ENCODE measurements around the gene PRKAA1. TPM values are rescaled to one million over a fixed set of nuclear protein-coding genes. Genes with fewer than 3 reads are reported as not detected.

The PRKAA1 gene
- total RNA-seq, 1 experiment from 2014 or later: 31.2 TPM

DNA sequence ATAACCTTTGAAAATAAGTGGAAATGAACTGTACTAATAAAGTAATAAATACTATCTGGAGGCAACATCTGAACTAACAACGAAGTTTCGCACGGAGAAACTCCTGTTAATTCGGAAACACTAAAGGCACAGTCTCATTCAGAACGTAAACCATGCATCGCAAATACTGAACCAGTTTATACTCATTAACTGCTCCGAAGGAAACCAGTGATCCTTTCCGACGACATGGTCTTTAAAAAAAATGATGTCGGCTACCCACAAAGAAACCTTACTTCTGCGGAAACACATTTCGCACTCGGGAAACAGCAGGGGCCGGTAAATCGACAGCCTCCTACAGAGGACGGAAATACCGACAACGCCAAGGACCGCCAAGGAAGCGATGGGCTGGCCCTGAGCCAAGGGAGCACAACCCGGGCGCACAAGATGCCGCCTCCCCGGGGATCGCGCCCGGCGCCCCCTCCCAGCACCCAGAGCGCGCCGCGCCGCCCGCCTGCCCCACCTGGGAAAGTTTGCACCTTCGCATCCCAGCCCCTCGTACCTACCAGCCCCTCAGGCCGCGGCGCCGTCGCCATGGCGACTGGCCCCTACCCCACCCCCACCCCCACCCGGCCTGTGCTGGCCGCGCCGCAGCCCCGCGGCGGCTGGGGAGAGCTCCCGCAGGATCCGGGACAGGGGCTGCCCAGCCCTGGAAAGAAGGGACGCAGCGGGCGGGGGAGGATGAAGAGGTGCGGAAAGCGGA lies 732 bp downstream of the PRKAA1 start (continued):
- TF ChIP-seq, protein P1, sequence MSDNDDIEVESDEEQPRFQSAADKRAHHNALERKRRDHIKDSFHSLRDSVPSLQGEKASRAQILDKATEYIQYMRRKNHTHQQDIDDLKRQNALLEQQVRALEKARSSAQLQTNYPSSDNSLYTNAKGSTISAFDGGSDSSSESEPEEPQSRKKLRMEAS (CRISPR knock-in tag; IDR thresholded peaks at IDR 0.05): peak; percentile 42
- TF ChIP-seq, protein P2, sequence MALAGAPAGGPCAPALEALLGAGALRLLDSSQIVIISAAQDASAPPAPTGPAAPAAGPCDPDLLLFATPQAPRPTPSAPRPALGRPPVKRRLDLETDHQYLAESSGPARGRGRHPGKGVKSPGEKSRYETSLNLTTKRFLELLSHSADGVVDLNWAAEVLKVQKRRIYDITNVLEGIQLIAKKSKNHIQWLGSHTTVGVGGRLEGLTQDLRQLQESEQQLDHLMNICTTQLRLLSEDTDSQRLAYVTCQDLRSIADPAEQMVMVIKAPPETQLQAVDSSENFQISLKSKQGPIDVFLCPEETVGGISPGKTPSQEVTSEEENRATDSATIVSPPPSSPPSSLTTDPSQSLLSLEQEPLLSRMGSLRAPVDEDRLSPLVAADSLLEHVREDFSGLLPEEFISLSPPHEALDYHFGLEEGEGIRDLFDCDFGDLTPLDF (CRISPR knock-in tag; IDR thresholded peaks at IDR 0.05): no peak
- 0 out of 2 replicates have a peak, but pooled peaks have one; percentile 31 for TF ChIP-seq ZBTB43 (CRISPR knock-in tag; IDR thresholded peaks at IDR 0.05)
- 0 out of 2 replicates have a peak, but pooled peaks have one; percentile 32 for TF ChIP-seq FOXP1 (CRISPR knock-in tag; IDR thresholded peaks at IDR 0.05; ENCODE audit: borderline replicate concordance)
- TF ChIP-seq ZNF219 (CRISPR knock-in tag; IDR thresholded peaks at IDR 0.05; ENCODE audit: borderline replicate concordance): no peak
- TF ChIP-seq, protein P3, sequence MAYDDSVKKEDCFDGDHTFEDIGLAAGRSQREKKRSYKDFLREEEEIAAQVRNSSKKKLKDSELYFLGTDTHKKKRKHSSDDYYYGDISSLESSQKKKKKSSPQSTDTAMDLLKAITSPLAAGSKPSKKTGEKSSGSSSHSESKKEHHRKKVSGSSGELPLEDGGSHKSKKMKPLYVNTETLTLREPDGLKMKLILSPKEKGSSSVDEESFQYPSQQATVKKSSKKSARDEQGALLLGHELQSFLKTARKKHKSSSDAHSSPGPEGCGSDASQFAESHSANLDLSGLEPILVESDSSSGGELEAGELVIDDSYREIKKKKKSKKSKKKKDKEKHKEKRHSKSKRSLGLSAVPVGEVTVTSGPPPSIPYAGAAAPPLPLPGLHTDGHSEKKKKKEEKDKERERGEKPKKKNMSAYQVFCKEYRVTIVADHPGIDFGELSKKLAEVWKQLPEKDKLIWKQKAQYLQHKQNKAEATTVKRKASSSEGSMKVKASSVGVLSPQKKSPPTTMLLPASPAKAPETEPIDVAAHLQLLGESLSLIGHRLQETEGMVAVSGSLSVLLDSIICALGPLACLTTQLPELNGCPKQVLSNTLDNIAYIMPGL (CRISPR knock-in tag; IDR thresholded peaks at IDR 0.05): peak; percentile 50
- TF ChIP-seq, protein P4, sequence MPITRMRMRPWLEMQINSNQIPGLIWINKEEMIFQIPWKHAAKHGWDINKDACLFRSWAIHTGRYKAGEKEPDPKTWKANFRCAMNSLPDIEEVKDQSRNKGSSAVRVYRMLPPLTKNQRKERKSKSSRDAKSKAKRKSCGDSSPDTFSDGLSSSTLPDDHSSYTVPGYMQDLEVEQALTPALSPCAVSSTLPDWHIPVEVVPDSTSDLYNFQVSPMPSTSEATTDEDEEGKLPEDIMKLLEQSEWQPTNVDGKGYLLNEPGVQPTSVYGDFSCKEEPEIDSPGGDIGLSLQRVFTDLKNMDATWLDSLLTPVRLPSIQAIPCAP (CRISPR knock-in tag; IDR thresholded peaks at IDR 0.05): peak; percentile 31; the same call in 1 of the 2 replicates
- TF ChIP-seq FOXJ3 (CRISPR knock-in tag; IDR thresholded peaks at IDR 0.05; ENCODE audit: borderline replicate concordance): no peak
- peak; percentile 42; the same call in 1 of the 2 replicates for TF ChIP-seq ZNF423 (CRISPR knock-in tag; IDR thresholded peaks at IDR 0.05)
- TF ChIP-seq E2F5 (CRISPR knock-in tag; IDR thresholded peaks at IDR 0.05): no peak
- peak; percentile 39 for TF ChIP-seq TEAD1 (CRISPR knock-in tag; IDR thresholded peaks at IDR 0.05)
- no peak for TF ChIP-seq NR3C1 (CRISPR knock-in tag; conservative IDR thresholded peaks at IDR 0.05; ENCODE audit: low read depth)

GRCh38 chr5:40796487-40796889 lies 1.7 kb downstream of the PRKAA1 start:
- Mint-ChIP-seq H3K27me3 (ENCODE audit: low read depth) (no peaks in the 10 kb centered on the region; the same call in 1 of the 2 replicates), H3K36me3 (peaks cover 7% of the 10 kb centered on the region), H3K9me3 (no peaks in the 10 kb centered on the region), H3K4me1 (peaks cover 46% of the 10 kb centered on the region), H3K4me3 (peak overlapping the region; percentile 86), H3K27ac (no peak overlapping the region)
- DNase-seq (ENCODE audit: low spot score): no peak
- no peak for ATAC-seq
- ChIA-PET POLR2A (no interaction called here), CTCF (no interaction called here)
- TF ChIP-seq NR1H2 (CRISPR knock-in tag; IDR thresholded peaks at IDR 0.05) (no peak), ETV6 (CRISPR knock-in tag; IDR thresholded peaks at IDR 0.05) (no peak), ERG (CRISPR knock-in tag; IDR thresholded peaks at IDR 0.05) (no peak), ZNF317 (CRISPR knock-in tag; IDR thresholded peaks at IDR 0.05; ENCODE audit: borderline replicate concordance, low read depth) (no peak), NFATC4 (CRISPR knock-in tag; IDR thresholded peaks at IDR 0.05) (no peak), FOXP1 (CRISPR knock-in tag; IDR thresholded peaks at IDR 0.05; ENCODE audit: borderline replicate concordance) (no peak), NR2C2 (CRISPR knock-in tag; IDR thresholded peaks at IDR 0.05) (no peak), TEAD1 (CRISPR knock-in tag; IDR thresholded peaks at IDR 0.05) (no peak), SMAD4 (CRISPR knock-in tag; IDR thresholded peaks at IDR 0.05) (no peak), ATF6 (CRISPR knock-in tag; IDR thresholded peaks at IDR 0.05) (no peak), SOX15 (CRISPR knock-in tag; IDR thresholded peaks at IDR 0.05) (no peak), RELA (CRISPR knock-in tag; IDR thresholded peaks at IDR 0.05; ENCODE audit: borderline replicate concordance) (no peak), E2F4 (CRISPR knock-in tag; IDR thresholded peaks at IDR 0.05; ENCODE audit: borderline replicate concordance, low read depth) (no peak)
- TF ChIP-seq, protein P4 (CRISPR knock-in tag; IDR thresholded peaks at IDR 0.05): no peak

Measured in WTC11 (cell line).